CD14-positive monocyte (primary cell): ENCODE measurements around the gene MAL. TPM values are rescaled to one million over a fixed set of nuclear protein-coding genes. Genes with fewer than 3 reads are reported as not detected.

Source experiments
- DNase-seq, 3 donors: peaks; one replicate each; pipeline ENCODE4 v3.0.0-alpha.2; 2011 to 2022
- H2AFZ ChIP-seq: 2 replicates; pipeline ENCODE4 v1.6.0; 2012; ENCODE audit warnings: mild to moderate bottlenecking, low read depth, low read length, inconsistent platforms; ENCODE audit not compliant: insufficient read depth, poor library complexity, severe bottlenecking
- H3K27ac ChIP-seq, 2 donors: 1 replicate in 1 of 2; 2 replicates in 1 of 2; pipeline ENCODE4 v1.5.1; 2012 to 2013; ENCODE audit warnings: low read length in 2 of 2, control low read depth in 1 of 2, inconsistent platforms in 1 of 2, low read depth in 1 of 2, mild to moderate bottlenecking in 1 of 2
- H3K27me3 ChIP-seq, 2 donors: one replicate each; pipeline versions ENCODE4 v1.6.0 to v1.6.1; 2011 to 2013; ENCODE audit warnings: low read length in 2 of 2; ENCODE audit not compliant: control insufficient read depth in 2 of 2, insufficient read depth in 2 of 2
- H3K36me3 ChIP-seq, 2 donors: replicated peaks in 1 of 2; 1 replicate in 1 of 2; 2 replicates in 1 of 2; pipeline versions ENCODE4 v1.5.1 to v1.6.1; 2012 to 2013; ENCODE audit warnings: low read length in 2 of 2, control low read depth in 1 of 2, inconsistent platforms in 1 of 2, mild to moderate bottlenecking in 1 of 2; ENCODE audit not compliant: insufficient read depth in 2 of 2, control insufficient read depth in 1 of 2
- H3K4me1 ChIP-seq, 2 donors: 1 replicate in 1 of 2; 2 replicates in 1 of 2; pipeline versions ENCODE4 v1.5.1 to v1.6.1; 2012 to 2013; ENCODE audit warnings: low read length in 2 of 2, control low read depth in 1 of 2, inconsistent platforms in 1 of 2, mild to moderate bottlenecking in 1 of 2, moderate library complexity in 1 of 2; ENCODE audit not compliant: insufficient read depth in 2 of 2, control insufficient read depth in 1 of 2
- H3K4me2 ChIP-seq: replicated peaks from 2 replicates; pipeline ENCODE3; 2012; ENCODE audit warnings: low read length, moderate library complexity, mild to moderate bottlenecking; ENCODE audit not compliant: poor library complexity, severe bottlenecking; ENCODE audit errors: extremely low read depth
- H3K4me3 ChIP-seq, 3 experiments: fragments of 200-600 bp in 1 of 3; sonication (generic) in 1 of 3; replicated peaks in 1 of 3; 1 replicate in 2 of 3; 2 replicates in 1 of 3; pipeline ENCODE4 v1.5.1; 2011 to 2013; ENCODE audit warnings: low read length in 3 of 3, mild to moderate bottlenecking in 3 of 3, control low read depth in 2 of 3, low read depth in 2 of 3, inconsistent platforms in 1 of 3, moderate library complexity in 1 of 3
- H3K79me2 ChIP-seq: 2 replicates; pipeline ENCODE4 v1.6.0; 2012; ENCODE audit warnings: mild to moderate bottlenecking, control low read depth, inconsistent platforms, low read length, moderate library complexity; ENCODE audit not compliant: insufficient read depth
- H3K9ac ChIP-seq: 2 replicates; pipeline ENCODE4 v1.6.0; 2017; ENCODE audit warnings: low read length, mild to moderate bottlenecking; ENCODE audit not compliant: insufficient read depth, poor library complexity, severe bottlenecking
- H3K9me3 ChIP-seq, 2 donors: replicated peaks in 1 of 2; 1 replicate in 1 of 2; 2 replicates in 1 of 2; pipeline versions ENCODE4 v1.5.1 to v1.6.1; 2012 to 2013; ENCODE audit warnings: low read length in 2 of 2, control low read depth in 1 of 2; ENCODE audit not compliant: control insufficient read depth in 1 of 2, insufficient read depth in 1 of 2
- H4K20me1 ChIP-seq: 2 replicates; pipeline ENCODE4 v1.6.0; 2012; ENCODE audit warnings: mild to moderate bottlenecking, low read length, control low read depth, moderate library complexity; ENCODE audit not compliant: insufficient read depth
- H3K27ac Mint-ChIP-seq, 7 donors: one replicate each; pipeline ENCODE4 v1.8.0; 2020; ENCODE audit warnings: mild to moderate bottlenecking in 7 of 7, mixed read lengths in 7 of 7, moderate library complexity in 6 of 7, inconsistent platforms in 2 of 7
- H3K27me3 Mint-ChIP-seq, 3 donors: one replicate each; pipeline ENCODE4 v1.8.0; 2021 to 2022; ENCODE audit warnings: low read depth in 3 of 3, mild to moderate bottlenecking in 3 of 3, mixed read lengths in 3 of 3, moderate library complexity in 3 of 3, inconsistent platforms in 1 of 3
- H3K36me3 Mint-ChIP-seq, 2 donors: one replicate each; pipeline ENCODE4 v1.8.0; 2020; ENCODE audit warnings: mixed read lengths in 2 of 2, inconsistent platforms in 1 of 2, mild to moderate bottlenecking in 1 of 2
- H3K4me1 Mint-ChIP-seq: one replicate; pipeline ENCODE4 v1.8.0; 2020; ENCODE audit warnings: mild to moderate bottlenecking, mixed read lengths
- H3K4me3 Mint-ChIP-seq, 2 donors: one replicate each; pipeline ENCODE4 v1.8.0; 2020; ENCODE audit warnings: mild to moderate bottlenecking in 2 of 2, mixed read lengths in 2 of 2, moderate library complexity in 1 of 2
- H3K9me3 Mint-ChIP-seq, 7 donors: one replicate each; pipeline ENCODE4 v1.8.0; 2020 to 2022; ENCODE audit warnings: mixed read lengths in 7 of 7, mild to moderate bottlenecking in 6 of 7, moderate library complexity in 6 of 7, inconsistent platforms in 2 of 7
- WGBS: methylation state at CpG from one replicate; pipeline ENCODE4 v1.1.5; 2013; ENCODE audit warnings: missing lambda C conversion rate; ENCODE audit not compliant: insufficient coverage; 5-methylcytosine and 5-hydroxymethylcytosine counted together
- intact Hi-C, 2 donors: fragments of 100-400 bp; cut with micrococcal nuclease; formaldehyde crosslinking; loops; one replicate each; pipeline versions ENCODE4 v1.15.0 to v1.15.1; 2023
- polyA plus RNA-seq, 3 donors: library from polyadenylated mRNA; depleted of rRNA in 1 of 3; unstranded in 2 of 3; stranded (reverse) in 1 of 3; fragments of 300-500 nt in 2 of 3; fragments of >200 nt in 1 of 3; fragmentation: Illumina TruSeq in 2 of 3; gene quantifications; 1 replicate in 2 of 3; 2 replicates in 1 of 3; pipeline ENCODE4 v1.2.3, GENCODE V29; 2012 to 2021
- small RNA-seq: library from RNA; depleted of rRNA; stranded (forward); fragments of <200 nt; gene quantifications from one replicate; pipeline ENCODE3, GENCODE V24; 2012; ENCODE audit warnings: low read depth; ENCODE audit not compliant: insufficient read length
- TF ChIP-seq, protein P1 (sequence below): fragments of 200-600 bp; IDR thresholded peaks from one replicate; pipeline ENCODE4 v1.8.0; 2022; ENCODE audit warnings: antibody characterized with exemption, mild to moderate bottlenecking

MAL gene
- polyA plus RNA-seq, 3 donors = 0.39 to 0.48 TPM; not detected in 1

DNA sequence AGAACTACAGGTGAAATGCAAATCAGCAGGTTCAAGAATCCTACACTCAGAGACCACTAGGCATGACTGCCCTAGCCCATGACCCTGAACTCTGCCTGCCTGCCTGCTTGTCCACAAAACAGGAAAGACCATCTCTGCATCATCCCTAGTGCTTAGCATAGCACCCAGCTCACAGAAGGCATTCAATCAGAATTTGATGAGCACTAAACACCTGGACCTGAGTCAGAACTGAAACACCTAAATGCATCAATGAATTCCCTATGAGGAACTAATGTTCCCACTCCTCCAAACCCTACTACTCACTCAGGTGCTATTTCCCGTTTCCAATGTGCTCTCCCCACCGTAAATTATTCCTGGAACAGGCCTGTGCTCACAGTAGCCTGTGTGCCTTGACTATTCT lies 74.4 kb downstream of the MAL start:
- H3K79me2 ChIP-seq = peaks cover 5% of the 10 kb centered on the region

More for the DNA sequence above, 74.4 kb downstream of the MAL start:
- H3K4me1 ChIP-seq = no peaks in the 10 kb centered on the region
- H3K9ac ChIP-seq = no peak overlapping the region
- 90% methylated on average over 2 of the region's 2 CpGs for WGBS
- no peak overlapping the region for H2AFZ ChIP-seq
- no peaks in the 10 kb centered on the region for H3K27me3 ChIP-seq
- Mint-ChIP-seq H3K9me3 (peaks cover 0 to 5% (median 3%) of the 10 kb centered on the region in 7 donors), H3K27ac (peak overlapping the region in 2 of 7 donors; percentile 21 to 73), H3K4me3 (no peak overlapping the region), H3K36me3 (peaks cover 82 to 90% of the 10 kb centered on the region in 2 donors), H3K4me1 (no peaks in the 10 kb centered on the region), H3K27me3 (no peaks in the 10 kb centered on the region)
- peaks cover 61 to 78% of the 10 kb centered on the region in 2 donors for H3K36me3 ChIP-seq
- H3K4me2 ChIP-seq = no peak overlapping the region
- H3K27ac ChIP-seq = no peak overlapping the region
- intact Hi-C loops = no loop called here
- no peak overlapping the region for H3K4me3 ChIP-seq
- no peaks in the 10 kb centered on the region for H3K9me3 ChIP-seq
- H4K20me1 ChIP-seq = no peaks in the 10 kb centered on the region
- DNase-seq = no peak
- TF ChIP-seq, protein P1, sequence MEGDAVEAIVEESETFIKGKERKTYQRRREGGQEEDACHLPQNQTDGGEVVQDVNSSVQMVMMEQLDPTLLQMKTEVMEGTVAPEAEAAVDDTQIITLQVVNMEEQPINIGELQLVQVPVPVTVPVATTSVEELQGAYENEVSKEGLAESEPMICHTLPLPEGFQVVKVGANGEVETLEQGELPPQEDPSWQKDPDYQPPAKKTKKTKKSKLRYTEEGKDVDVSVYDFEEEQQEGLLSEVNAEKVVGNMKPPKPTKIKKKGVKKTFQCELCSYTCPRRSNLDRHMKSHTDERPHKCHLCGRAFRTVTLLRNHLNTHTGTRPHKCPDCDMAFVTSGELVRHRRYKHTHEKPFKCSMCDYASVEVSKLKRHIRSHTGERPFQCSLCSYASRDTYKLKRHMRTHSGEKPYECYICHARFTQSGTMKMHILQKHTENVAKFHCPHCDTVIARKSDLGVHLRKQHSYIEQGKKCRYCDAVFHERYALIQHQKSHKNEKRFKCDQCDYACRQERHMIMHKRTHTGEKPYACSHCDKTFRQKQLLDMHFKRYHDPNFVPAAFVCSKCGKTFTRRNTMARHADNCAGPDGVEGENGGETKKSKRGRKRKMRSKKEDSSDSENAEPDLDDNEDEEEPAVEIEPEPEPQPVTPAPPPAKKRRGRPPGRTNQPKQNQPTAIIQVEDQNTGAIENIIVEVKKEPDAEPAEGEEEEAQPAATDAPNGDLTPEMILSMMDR = no peak

Small RNAs within 50 kb of the gene (small RNA-seq; reads per million reads assigned to genes)
- gene RN7SL575P = not detected

Other genes with a start within 250 kb of the MAL start
- not detected for gene TEKT4, start 154.3 kb upstream of the MAL start, polyA plus RNA-seq
- gene MRPS5, start 96.1 kb downstream of the MAL start, polyA plus RNA-seq = 10 to 100 TPM; 30.9 to 41.6 (median 35.2) TPM
- gene ZNF514, start 134.1 kb downstream of the MAL start, polyA plus RNA-seq = 1 to 10 TPM; 2.8 to 9.6 (median 5.7) TPM
- 1 to 10 TPM in 1 of 3 donors, under 1 TPM in 2; 0.59 to 1.5 (median 0.89) TPM for gene ZNF2, start 140.1 kb downstream of the MAL start, polyA plus RNA-seq
- under 1 TPM; 0.15 to 0.73 (median 0.23) TPM for gene ZNF892, start 181.8 kb downstream of the MAL start, polyA plus RNA-seq
- gene PROM2, start 248.7 kb downstream of the MAL start, polyA plus RNA-seq = under 1 TPM in 1 of 3 donors, not detected in 2; 0.41 TPM